A549 treated with ZK216348 at 1 μM for 4 hours (cell line): ENCODE measurements around the gene NR0B2. TPM values are rescaled to one million over a fixed set of nuclear protein-coding genes. Genes with fewer than 3 reads are reported as not detected.

Experiments used
- total RNA-seq: library from RNA; stranded (reverse); fragments of 200-300 nt; extraction: Qiagen RNA extraction; gene quantifications from 5 replicates; pipeline ENCODE4 v1.2.3, GENCODE V29; 2022; ENCODE audit warnings: low read depth

Gene NR0B2
- total RNA-seq, result not detected in 5 replicates

DNA sequence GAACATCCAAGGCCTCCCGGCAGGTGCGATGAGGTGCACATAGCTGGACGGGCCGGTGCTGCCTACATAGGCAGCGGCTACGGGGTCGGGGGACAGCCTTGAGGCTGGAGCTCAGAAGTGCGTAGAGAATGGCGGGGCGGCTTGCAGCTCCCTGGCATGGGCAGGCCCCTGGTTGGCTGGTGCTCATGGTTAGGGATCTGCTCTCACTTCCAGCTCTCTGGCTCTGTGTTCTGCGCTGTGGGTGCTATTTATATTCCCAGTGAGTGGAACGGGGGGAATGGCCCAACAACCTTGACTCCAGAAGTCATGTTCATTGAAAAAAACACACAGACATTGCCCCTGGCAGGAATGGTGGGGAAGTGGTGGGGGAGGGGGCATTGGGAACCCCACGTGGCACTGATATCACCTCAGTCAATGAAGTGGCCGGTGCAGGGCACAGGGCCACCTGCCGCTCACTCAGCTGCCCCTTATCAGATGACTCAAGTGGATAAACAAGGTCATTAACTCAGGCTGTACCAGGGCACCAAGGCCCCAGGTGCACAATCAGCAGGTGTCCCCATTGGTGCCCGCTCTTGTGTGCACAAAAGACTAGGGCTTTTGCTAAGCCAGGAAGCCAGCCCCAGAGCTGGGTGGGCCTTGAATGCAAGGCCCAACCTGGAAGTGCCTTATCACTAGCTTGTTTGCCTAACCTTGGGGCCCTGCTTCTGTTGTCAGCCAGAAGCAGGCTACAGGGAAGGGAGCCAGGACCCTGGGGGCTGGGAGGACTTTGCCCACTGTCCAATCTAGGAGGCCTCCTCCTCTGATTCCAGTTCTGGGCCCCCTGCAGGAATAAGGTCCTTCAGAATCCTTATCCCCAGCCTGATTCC is at the start of gene NR0B2:
Gene NR0B2, minus strand, starts transcription at position 222 of the 866 bp plus-strand sequence. Its CDS starts 35 bp downstream, at position 187.

DNA sequence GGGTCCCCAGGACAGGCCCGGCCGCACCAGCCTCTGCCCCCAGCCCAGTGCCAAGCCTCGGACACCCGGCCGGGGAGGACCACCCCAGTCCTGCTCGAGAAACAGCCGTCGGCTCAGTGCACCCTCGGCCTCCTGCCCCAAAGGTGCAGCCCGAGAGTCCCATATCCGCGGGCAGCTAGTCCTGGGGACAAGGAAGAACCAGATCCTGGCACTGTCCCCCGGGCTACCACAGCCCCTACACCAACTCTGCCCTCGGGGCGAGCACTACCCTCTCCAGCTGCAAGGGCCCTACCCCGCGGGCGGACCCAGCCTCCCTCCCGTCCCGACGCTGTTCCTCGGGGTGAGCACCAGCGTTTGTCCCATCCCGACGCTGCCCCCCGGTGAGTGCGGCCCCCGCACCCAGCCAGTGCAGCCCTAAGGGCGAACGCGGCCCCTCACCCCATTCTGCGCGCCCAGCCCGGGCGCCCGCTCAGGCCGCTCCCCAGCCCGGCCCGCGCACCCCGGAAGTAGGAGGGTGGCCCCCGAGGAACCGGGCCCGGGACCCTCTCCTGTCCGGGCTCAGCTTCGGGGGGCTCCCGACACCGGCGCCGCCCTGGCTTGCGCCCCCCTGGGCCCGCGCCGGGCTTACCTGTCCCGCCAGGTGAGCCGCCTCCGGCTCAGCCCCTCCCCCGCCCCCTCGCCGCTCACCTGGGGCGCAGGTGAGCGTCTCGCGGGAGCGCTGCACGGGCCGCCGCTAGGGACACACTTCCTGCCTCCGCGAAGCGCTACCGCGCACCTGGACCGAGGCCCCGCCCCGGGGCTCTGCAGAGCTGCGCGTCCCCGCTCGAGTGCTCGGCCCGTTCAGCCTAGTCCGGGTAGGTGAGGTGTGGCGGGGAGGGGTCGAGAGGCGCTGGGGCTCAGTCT is 46.2 kb upstream of the NR0B2 start, which contains the start of gene KDF1:
Gene KDF1, minus strand, starts transcription at position 747 of the 903 bp plus-strand sequence. CDS start 8,088 bp downstream, outside the sequence.

GRCh38 chr1:26921540-26922430 is 8.0 kb upstream of the NR0B2 start, which contains the start of gene NUDC:
Gene NUDC (plus strand): TSS chr1:26921743. CDS start chr1:26921849, 106 bp downstream.

GRCh38 chr1:26900001-26900814 is 13.6 kb downstream of the NR0B2 start, which contains the start of gene GPATCH3:
Gene GPATCH3 (minus strand): TSS chr1:26900467. CDS start chr1:26900442, 25 bp downstream.

GRCh38 chr1:26889551-26890466 is 24.0 kb downstream of the NR0B2 start, which contains the start of gene GPN2:
Gene GPN2 (minus strand): TSS chr1:26890283. CDS start chr1:26890096, 187 bp downstream.

DNA sequence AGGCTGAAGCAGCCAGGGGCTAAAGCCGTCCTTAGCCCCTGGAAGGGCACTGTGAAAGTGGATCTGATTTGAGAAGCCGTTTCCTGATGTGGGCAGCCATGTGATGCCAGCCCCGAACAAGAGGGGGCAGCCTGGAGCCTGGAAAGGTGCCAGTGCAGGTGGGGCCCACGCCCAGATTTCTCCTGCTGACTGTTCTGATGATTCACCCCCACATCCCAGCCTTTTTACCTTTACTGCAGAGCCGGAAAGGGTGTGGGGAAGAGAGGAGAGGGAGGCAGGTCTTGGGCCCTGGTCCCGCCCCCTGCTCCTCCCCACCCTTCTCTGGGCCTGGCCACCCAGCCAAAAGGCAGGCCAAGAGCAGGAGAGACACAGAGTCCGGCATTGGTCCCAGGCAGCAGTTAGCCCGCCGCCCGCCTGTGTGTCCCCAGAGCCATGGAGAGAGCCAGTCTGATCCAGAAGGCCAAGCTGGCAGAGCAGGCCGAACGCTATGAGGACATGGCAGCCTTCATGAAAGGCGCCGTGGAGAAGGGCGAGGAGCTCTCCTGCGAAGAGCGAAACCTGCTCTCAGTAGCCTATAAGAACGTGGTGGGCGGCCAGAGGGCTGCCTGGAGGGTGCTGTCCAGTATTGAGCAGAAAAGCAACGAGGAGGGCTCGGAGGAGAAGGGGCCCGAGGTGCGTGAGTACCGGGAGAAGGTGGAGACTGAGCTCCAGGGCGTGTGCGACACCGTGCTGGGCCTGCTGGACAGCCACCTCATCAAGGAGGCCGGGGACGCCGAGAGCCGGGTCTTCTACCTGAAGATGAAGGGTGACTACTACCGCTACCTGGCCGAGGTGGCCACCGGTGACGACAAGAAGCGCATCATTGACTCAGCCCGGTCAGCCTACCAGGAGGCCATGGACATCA is 50.7 kb downstream of the NR0B2 start, which contains the start of gene SFN:
Gene SFN, plus strand, starts transcription at position 369 of the 904 bp plus-strand sequence. Its CDS starts 64 bp downstream, at position 433.

Other genes starting within 250 kb of the NR0B2 start
- gene ARID1A, start 218.0 kb downstream of the NR0B2 start, total RNA-seq, result 28.0 to 39.7 TPM (median 36.1 TPM) in 5 replicates
- 5.2 to 7.6 TPM (median 6.0 TPM) in 5 replicates for gene PIGV, start 126.0 kb downstream of the NR0B2 start, total RNA-seq
- gene ZDHHC18, start 87.3 kb downstream of the NR0B2 start, total RNA-seq, result 31.9 to 43.5 TPM (median 40.6 TPM) in 5 replicates
- 393 to 693 TPM (median 641 TPM) in 5 replicates for gene SFN, start 50.8 kb downstream of the NR0B2 start, total RNA-seq
- gene GPN2, start 23.7 kb downstream of the NR0B2 start, total RNA-seq, result 21.6 to 34.0 TPM (median 25.9 TPM) in 5 replicates
- 9.0 to 12.2 TPM (median 10.6 TPM) in 5 replicates for gene GPATCH3, start 13.5 kb downstream of the NR0B2 start, total RNA-seq
- gene NUDC, start 7.8 kb upstream of the NR0B2 start, total RNA-seq, result 128 to 160 TPM (median 136 TPM) in 5 replicates
- gene KDF1, start 46.5 kb upstream of the NR0B2 start, total RNA-seq, result 0.08 TPM in 2 of 5 replicates, not detected in the others
- 171 to 270 TPM (median 266 TPM) in 5 replicates for gene TRNP1, start 79.7 kb upstream of the NR0B2 start, total RNA-seq
- 0.88 to 1.7 TPM (median 1.4 TPM) in 5 replicates for gene TENT5B, start 98.9 kb upstream of the NR0B2 start, total RNA-seq
- gene SLC9A1, start 241.2 kb upstream of the NR0B2 start, total RNA-seq, result 13.8 to 15.5 TPM (median 14.8 TPM) in 5 replicates